ENCODE measurements around the gene MAPK4. TPM values are rescaled to one million over a fixed set of nuclear protein-coding genes. Genes with fewer than 3 reads are reported as not detected.

MAPK4 gene
- total and polyA plus RNA-seq, 2 of the 4 experiments (the other 2 are of a cell fraction): not detected

DNA sequence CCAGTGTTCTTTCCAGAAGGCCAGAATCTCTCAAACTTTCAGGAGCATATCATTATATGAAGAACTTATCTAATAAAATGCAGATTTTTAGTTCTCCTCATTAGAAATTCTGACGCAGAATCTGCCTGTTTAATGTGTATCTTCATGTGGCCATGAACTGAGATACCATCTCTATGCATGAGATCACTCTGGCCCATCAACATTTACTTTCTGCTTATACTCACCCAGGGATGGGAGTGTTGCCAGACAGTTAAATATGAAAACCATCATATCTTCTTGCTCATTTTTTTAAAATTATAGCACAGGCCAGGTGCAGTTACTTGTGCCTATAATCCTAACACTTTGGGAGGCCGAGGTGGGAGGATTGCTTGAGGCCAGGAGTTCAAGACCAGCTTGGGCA, 60.4 kb downstream of the MAPK4 start:
- TF ChIP-seq SMC3 (IDR thresholded peaks at IDR 0.05; ENCODE audit: low read depth, low read length) (no peak), RCOR1 (IDR thresholded peaks at IDR 0.05; ENCODE audit: insufficient replicate concordance, low read length) (no peak), USF2 (IDR thresholded peaks at IDR 0.05; ENCODE audit: low read depth, low read length) (no peak), FOS (IDR thresholded peaks at IDR 0.05; ENCODE audit: low read depth, low read length) (no peak), CEBPB (IDR thresholded peaks at IDR 0.05; ENCODE audit: low read depth, low read length) (no peak), RFX5 (IDR thresholded peaks at IDR 0.05; ENCODE audit: low read depth, low read length) (no peak), BHLHE40 (IDR thresholded peaks at IDR 0.05; ENCODE audit: low read depth, low read length) (no peak)
- H3K79me1 ChIP-seq (ENCODE audit: low read depth in 1 of 2, low read length in 2 of 2): no peaks in the 10 kb centered on the region
- H2BK15ac ChIP-seq (ENCODE audit: low read depth, low read length): no peak overlapping the region
- H2BK20ac ChIP-seq (ENCODE audit: low read depth, low read length): no peak overlapping the region
- no peak overlapping the region for H3K4me3 ChIP-seq (ENCODE audit: insufficient read depth, low read depth, low read length)
- no peaks in the 10 kb centered on the region for H3K4me1 ChIP-seq (ENCODE audit: control insufficient read depth, insufficient read depth, low read length)
- H3K27me3 ChIP-seq (ENCODE audit: control insufficient read depth, insufficient read depth, low read length): no peaks in the 10 kb centered on the region
- no peak overlapping the region for H3K4ac ChIP-seq (ENCODE audit: low read depth, low read length)
- no peak overlapping the region for H2AK5ac ChIP-seq (ENCODE audit: low read depth, low read length)
- no peak overlapping the region for H3K56ac ChIP-seq (ENCODE audit: extremely low read depth, insufficient read depth, low read length)
- ATAC-seq (ENCODE audit: low read depth) (no peak), DNase-seq (no peak)
- no peak overlapping the region for H3K23ac ChIP-seq (ENCODE audit: low read depth, low read length)
- BruUV-seq (replicated peaks): no TSS peak
- H2BK5ac ChIP-seq (ENCODE audit: low read depth, low read length, poor library complexity, severe bottlenecking): no peak overlapping the region
- no peak overlapping the region for H2AK9ac ChIP-seq (replicated peaks; ENCODE audit: low read depth, low read length, poor library complexity)
- in situ Hi-C loops (cut with MboI; ENCODE audit: low sequenced_read_pairs): no loop called here
- no peaks in the 10 kb centered on the region for H3K9me1 ChIP-seq (ENCODE audit: insufficient read depth, low read length)
- intact Hi-C loops (cut with micrococcal nuclease): no loop called here
- CTCF ChIA-PET: no interaction called here
- POLR2A ChIA-PET (ENCODE audit: unreplicated experiment): no interaction called here
- H3K27ac ChIP-seq (ENCODE audit: insufficient read depth, low read length): no peak overlapping the region
- no peak overlapping the region for H2BK120ac ChIP-seq (ENCODE audit: low read depth, low read length)
- H4K91ac ChIP-seq (ENCODE audit: insufficient read depth, low read depth, low read length): no peak overlapping the region
- no peaks in the 10 kb centered on the region for H3K9me3 ChIP-seq (ENCODE audit: control insufficient read depth, insufficient read depth, low read length)
- WGBS, 2 experiments (ENCODE audit: extremely low coverage in 2 of 2, insufficient read length in 1 of 2): no CpG with 5 or more reads among the region's 2 CpGs
- H3K36me3 ChIP-seq (ENCODE audit: control insufficient read depth, insufficient read depth, low read length): no peaks in the 10 kb centered on the region
- H4K5ac ChIP-seq (ENCODE audit: low read depth, low read length): no peak overlapping the region
- no peak overlapping the region for H3K9ac ChIP-seq (ENCODE audit: low read depth, low read length)
- no peaks in the 10 kb centered on the region for H4K20me1 ChIP-seq (ENCODE audit: insufficient read depth, low read length)
- H4K8ac ChIP-seq (ENCODE audit: low read depth in 2 of 2, low read length in 2 of 2): no peak overlapping the region
- dilution Hi-C loops (cut with HindIII; ENCODE audit: low sequenced_read_pairs, unreplicated experiment): no loop called here
- H3K14ac ChIP-seq (replicated peaks; ENCODE audit: low read depth, low read length): no peak overlapping the region
- no peak overlapping the region for H3K4me2 ChIP-seq (ENCODE audit: low read depth, low read length)
- no peak overlapping the region for H2AFZ ChIP-seq (replicated peaks; ENCODE audit: low read length, poor library complexity)
- no peak overlapping the region for H3K18ac ChIP-seq (ENCODE audit: low read depth, low read length)
